ENCODE results near the gene KIF1A.
"Not testable (repeated sequence)": the region's sequence is repeated elsewhere in the genome, so short reads cannot be mapped to it uniquely, and the experiment has no call there.

Gene KIF1A

GRCh38 chr2:240784629-240785423, 35.2 kb downstream of the KIF1A start:
- DNase-seq = no peak

- DNase-seq = no peak
These were observed 36.0 kb downstream of the KIF1A start for GRCh38 chr2:240783819-240784621.

GRCh38 chr2:240782886-240783818, 36.9 kb downstream of the KIF1A start:
- no peak for DNase-seq

- no peak for DNase-seq
These were observed 37.7 kb downstream of the KIF1A start for GRCh38 chr2:240782221-240782885.

GRCh38 chr2:240781471-240782220, 38.4 kb downstream of the KIF1A start:
- DNase-seq = no peak

GRCh38 chr2:240780023-240780700, 39.9 kb downstream of the KIF1A start:
- DNase-seq = no peak

- DNase-seq = not testable (repeated sequence)
These were observed 40.7 kb downstream of the KIF1A start for GRCh38 chr2:240779250-240779832.

- no peak for DNase-seq
These were observed 41.6 kb downstream of the KIF1A start for GRCh38 chr2:240778426-240778825.

GRCh38 chr2:240777456-240778212, 42.4 kb downstream of the KIF1A start:
- DNase-seq = no peak

GRCh38 chr2:240775905-240776304, 44.1 kb downstream of the KIF1A start:
- DNase-seq = peak; percentile 5

GRCh38 chr2:240774856-240775255, 45.2 kb downstream of the KIF1A start:
- no peak for DNase-seq

- DNase-seq = no peak
These were observed 50.9 kb downstream of the KIF1A start for GRCh38 chr2:240769096-240769495.

- no peak for DNase-seq
These were observed 51.8 kb downstream of the KIF1A start for GRCh38 chr2:240768216-240768615.

GRCh38 chr2:240767341-240767740, 52.7 kb downstream of the KIF1A start:
- no peak for DNase-seq

GRCh38 chr2:240766072-240766471, 53.9 kb downstream of the KIF1A start:
- DNase-seq = no peak

- DNase-seq = no peak
These were observed 55.0 kb downstream of the KIF1A start for GRCh38 chr2:240765007-240765406.

- no peak for DNase-seq
These were observed 55.4 kb downstream of the KIF1A start for GRCh38 chr2:240764605-240765004.

- no peak for DNase-seq
These were observed 57.0 kb downstream of the KIF1A start for GRCh38 chr2:240762971-240763370.

- no peak for DNase-seq
These were observed 57.8 kb downstream of the KIF1A start for GRCh38 chr2:240762249-240762648.
